HCT116 (cell line): ENCODE measurements around the gene ST6GALNAC4. TPM values are rescaled to one million over a fixed set of nuclear protein-coding genes. Genes with fewer than 3 reads are reported as not detected.

Experiments
- ATAC-seq: fragments of 200-7000 bp; cut with Tn5 transposase; 2 replicates; pipeline ENCODE4 v1.9.1; 2020; ENCODE audit warnings: mild to moderate bottlenecking, moderate library complexity
- BruUV-seq: library from RNA; stranded (reverse); fragments of 400-500 nt; replicated peaks from 2 replicates; lab custom pipeline; 2021; lab: Mats Ljungman, UMichigan
- CTCF ChIA-PET: fragments of 300-600 bp; sonication (Branson Sonifier 250); formaldehyde crosslinking; loops from one replicate; lab custom pipeline; 2021; ENCODE audit warnings: antibody characterized with exemption; lab: Charles Lee
- POLR2A ChIA-PET: fragments of 300-600, 350-600 bp; sonication (Branson Sonifier 250); formaldehyde crosslinking; loops from one replicate; lab custom pipeline; 2021; ENCODE audit warnings: antibody characterized with exemption; lab: Charles Lee
- RAD21 ChIA-PET, 2 experiments: fragments of 300-600 bp; sonication (Branson Sonifier 250); formaldehyde crosslinking; loops; one replicate each; lab custom pipeline; 2023; ENCODE audit warnings: low total read pairs in 2 of 2; ENCODE audit not compliant: uncharacterized antibody in 2 of 2, unreplicated experiment in 2 of 2, low non-redundant PET in 1 of 2; lab: Charles Lee
- DNase-seq: peaks from one replicate; pipeline ENCODE4 v3.0.0-alpha.2; 2010; ENCODE audit warnings: low read depth, low spot score
- H2AFZ ChIP-seq: fragments of 200-600 bp; shearing (Covaris generic), sonication (generic); 2 replicates; pipeline ENCODE4 v1.6.1; 2017; ENCODE audit warnings: low read depth, mixed run types, mixed read lengths, antibody characterized with exemption, low read length; ENCODE audit not compliant: poor library complexity, severe bottlenecking
- H3K27ac ChIP-seq: 2 replicates; pipeline ENCODE4 v1.5.1; 2012; ENCODE audit warnings: low read depth, low read length
- H3K27me3 ChIP-seq: fragments of 200-600 bp; sonication (generic); 2 replicates; pipeline ENCODE4 v1.6.1; 2016; ENCODE audit warnings: mixed run types, low read length, mixed read lengths; ENCODE audit not compliant: insufficient read depth
- H3K36me3 ChIP-seq, 2 experiments: fragments of 200-500 bp in 1 of 2; fragments of 200-600 bp in 1 of 2; sonication (Bioruptor generic) in 1 of 2; sonication (generic) in 1 of 2; 2 replicates each; pipeline versions ENCODE4 v1.5.1 to v1.6.1; 2014 to 2016; ENCODE audit warnings: low read length in 2 of 2, inconsistent platforms in 1 of 2, mixed read lengths in 1 of 2, mixed run types in 1 of 2; ENCODE audit not compliant: insufficient read depth in 2 of 2, control insufficient read depth in 1 of 2
- H3K4me1 ChIP-seq, 2 experiments: fragments of 200-600 bp in 1 of 2; sonication (generic) in 1 of 2; 2 replicates each; pipeline versions ENCODE4 v1.5.1 to v1.6.1; 2012 to 2017; ENCODE audit warnings: low read length in 2 of 2, inconsistent platforms in 1 of 2, mild to moderate bottlenecking in 1 of 2, mixed read lengths in 1 of 2, mixed run types in 1 of 2, moderate library complexity in 1 of 2; ENCODE audit not compliant: insufficient read depth in 2 of 2, control insufficient read depth in 1 of 2
- H3K4me2 ChIP-seq: fragments of 200-600 bp; sonication (generic); 2 replicates; pipeline ENCODE4 v1.6.1; 2017; ENCODE audit warnings: mixed run types, low read length, mixed read lengths
- H3K4me3 ChIP-seq, 2 experiments: fragments of 200-600 bp in 1 of 2; sonication (generic) in 1 of 2; replicated peaks in 1 of 2; 2 replicates each; pipeline ENCODE4 v1.5.1; 2011 to 2016; ENCODE audit warnings: low read length in 2 of 2, control low read depth in 1 of 2, low read depth in 1 of 2, mild to moderate bottlenecking in 1 of 2, mixed read lengths in 1 of 2, mixed run types in 1 of 2
- H3K79me2 ChIP-seq: fragments of 200-600 bp; sonication (generic); 2 replicates; pipeline ENCODE4 v1.6.1; 2017; ENCODE audit warnings: mild to moderate bottlenecking, mixed run types, low read length, moderate library complexity, mixed read lengths; ENCODE audit not compliant: insufficient read depth
- H3K9ac ChIP-seq: fragments of 200-600 bp; sonication (generic); 2 replicates; pipeline ENCODE4 v1.6.1; 2016; ENCODE audit warnings: low read length, mixed read lengths
- H3K9me2 ChIP-seq: fragments of 200-600 bp; sonication (generic), shearing (Covaris generic); 2 replicates; pipeline ENCODE4 v1.6.1; 2017; ENCODE audit warnings: mixed run types, mild to moderate bottlenecking, moderate library complexity; ENCODE audit not compliant: insufficient read depth
- H3K9me3 ChIP-seq, 2 experiments: fragments of 200-500 bp in 1 of 2; fragments of 200-600 bp in 1 of 2; sonication (Bioruptor generic) in 1 of 2; sonication (generic) in 1 of 2; 2 replicates each; pipeline ENCODE4 v1.6.1; 2014 to 2017; ENCODE audit warnings: low read length in 2 of 2, mixed read lengths in 2 of 2, inconsistent platforms in 1 of 2, low read depth in 1 of 2, mild to moderate bottlenecking in 1 of 2, mixed run types in 1 of 2, moderate library complexity in 1 of 2; ENCODE audit not compliant: control insufficient read depth in 1 of 2, insufficient read depth in 1 of 2
- H4K20me1 ChIP-seq: fragments of 200-600 bp; sonication (generic), shearing (Covaris generic); 2 replicates; pipeline ENCODE4 v1.6.1; 2017; ENCODE audit warnings: mixed run types, mild to moderate bottlenecking, moderate library complexity; ENCODE audit not compliant: insufficient read depth
- ATF3 ChIP-seq: IDR thresholded peaks from 2 replicates; pipeline ENCODE4 v1.6.1; 2012
- CBX3 ChIP-seq: IDR thresholded peaks from 2 replicates; pipeline ENCODE4 v1.6.1; 2012; ENCODE audit warnings: low read depth
- CEBPB ChIP-seq: IDR thresholded peaks from 2 replicates; pipeline ENCODE4 v1.6.1; 2012; ENCODE audit warnings: low read depth
- EGR1 ChIP-seq: IDR thresholded peaks from 2 replicates; pipeline ENCODE4 v1.6.1; 2012; ENCODE audit warnings: low read depth
- EZH2 ChIP-seq: fragments of 200-600 bp; sonication (generic); IDR thresholded peaks from 2 replicates; pipeline ENCODE4 v1.6.1; 2017; ENCODE audit warnings: antibody characterized with exemption, mixed run types
- POLR2AphosphoS5 ChIP-seq: IDR thresholded peaks from 2 replicates; pipeline ENCODE4 v1.6.1; 2011; ENCODE audit warnings: mild to moderate bottlenecking, low read depth, low read length, moderate library complexity
- SIN3A ChIP-seq: IDR thresholded peaks from 2 replicates; pipeline ENCODE4 v1.6.1; 2012; ENCODE audit warnings: low read depth
- TCF7L2 ChIP-seq: IDR thresholded peaks from 2 replicates; pipeline ENCODE4 v1.7.0; 2011; ENCODE audit warnings: borderline replicate concordance, inconsistent platforms; ENCODE audit not compliant: insufficient read depth, insufficient read length; ENCODE audit errors: extremely low read depth
- YY1 ChIP-seq: IDR thresholded peaks from 2 replicates; pipeline ENCODE4 v1.6.1; 2011; ENCODE audit warnings: low read length, low read depth, moderate library complexity, mild to moderate bottlenecking; ENCODE audit not compliant: insufficient replicate concordance; ENCODE audit errors: extremely low read depth
- ZBTB33 ChIP-seq: IDR thresholded peaks from 2 replicates; pipeline ENCODE4 v1.6.1; 2011; ENCODE audit warnings: mild to moderate bottlenecking, low read length, moderate library complexity; ENCODE audit not compliant: insufficient replicate concordance; ENCODE audit errors: extremely low read depth
- ZNF274 ChIP-seq: fragments of 200-500 bp; sonication (Bioruptor generic); IDR thresholded peaks from 2 replicates; pipeline ENCODE4 v1.6.1; 2014; ENCODE audit warnings: mild to moderate bottlenecking, low read depth, low read length, inconsistent platforms
- intact Hi-C: fragments of 100-400 bp; cut with micrococcal nuclease; formaldehyde crosslinking; loops from 2 replicates; pipeline ENCODE4 v1.10.0; 2022
- total RNA-seq: library from RNA; stranded (reverse); gene quantifications from one replicate; pipeline ENCODE4 v1.2.1, GENCODE V29; 2021; ENCODE audit not compliant: unreplicated experiment

ST6GALNAC4 gene
- total RNA-seq, 1 experiment from 2014 or later, result 49.4 TPM

DNA sequence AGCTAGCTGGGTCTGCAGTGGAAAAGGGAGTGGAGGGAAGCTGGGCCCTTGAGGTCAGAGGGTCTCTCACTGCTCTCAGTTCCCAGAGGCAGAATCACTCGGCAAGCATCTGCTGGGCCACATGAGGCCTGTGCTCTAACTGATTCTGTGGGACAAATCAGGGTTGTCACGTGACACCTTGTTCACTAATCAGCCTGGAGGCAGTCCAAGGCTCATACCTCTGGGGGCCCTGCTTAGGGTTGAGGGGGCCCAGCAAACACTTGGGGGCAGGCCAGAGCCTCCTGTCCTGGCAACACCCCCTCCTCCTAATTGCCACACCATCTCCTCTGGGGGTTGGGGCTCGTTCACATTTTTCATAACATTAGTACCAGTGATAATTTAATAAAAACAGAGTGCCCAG lies 29.9 kb upstream of the ST6GALNAC4 start:
- Histone ChIP-seq H3K9me3 (no peaks in the 10 kb centered on the region), H3K4me2 (no peak overlapping the region), H3K4me1 (peaks cover 20 to 37% of the 10 kb centered on the region in 2 experiments), H3K27ac (peak overlapping the region; percentile 33; the same call in 1 of the 2 replicates), H3K36me3 (peaks cover 0 to 8% of the 10 kb centered on the region in 2 experiments; a peak in 2 of 4 replicates), H3K9me2 (no peaks in the 10 kb centered on the region), H3K4me3 (no peak overlapping the region), H3K9ac (no peak overlapping the region), H4K20me1 (no peaks in the 10 kb centered on the region), H2AFZ (no peak overlapping the region), H3K79me2 (peaks cover 15% of the 10 kb centered on the region), H3K27me3 (no peaks in the 10 kb centered on the region)
- ATAC-seq, result no peak
- DNase-seq, result no peak
- ChIA-PET CTCF (interaction anchor here (0.6 kb wide), 1 partner anchor 151 kb away, joined by 3 read pairs; no protein-coding TSS in a partner anchor), POLR2A (no interaction called here), RAD21 (no interaction called here)
- BruUV-seq, result no TSS peak
- intact Hi-C loops, result no loop called here
- TF ChIP-seq POLR2AphosphoS5, result no peak
- no peak for TF ChIP-seq CBX3

DNA sequence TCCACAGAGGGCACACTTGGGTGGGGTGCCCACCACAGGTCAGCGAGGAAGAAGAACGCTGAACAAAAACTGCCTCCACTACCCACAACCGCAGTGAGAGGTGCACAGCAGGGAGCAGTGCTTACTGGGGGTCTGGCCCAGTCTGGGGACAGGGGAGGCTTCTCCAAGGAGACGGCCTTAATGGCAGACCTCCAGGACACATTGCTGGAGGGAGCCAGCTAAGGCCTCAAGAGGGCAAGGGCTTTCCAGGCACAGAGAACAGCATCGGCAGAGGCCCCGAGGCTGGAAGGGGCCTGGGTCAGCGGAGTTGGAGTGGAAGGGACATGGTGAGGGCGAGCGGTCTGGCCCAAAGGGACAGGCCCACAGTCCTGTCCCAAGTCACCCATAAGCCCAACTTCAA lies 29.1 kb upstream of the ST6GALNAC4 start:
- intact Hi-C loops, result no loop called here
- RAD21 ChIA-PET, result no interaction called here
- no TSS peak for BruUV-seq
- no peaks in the 10 kb centered on the region for H3K9me3 ChIP-seq
- H3K79me2 ChIP-seq, result peaks cover 10% of the 10 kb centered on the region
- H3K4me2 ChIP-seq, result no peak overlapping the region
- CTCF ChIA-PET, result no interaction called here
- no peaks in the 10 kb centered on the region for H4K20me1 ChIP-seq
- TF ChIP-seq CEBPB (no peak), ATF3 (no peak), ZNF274 (no peak), ZBTB33 (no peak), EGR1 (no peak), YY1 (no peak), TCF7L2 (no peak), SIN3A (no peak), EZH2 (no peak), CBX3 (no peak)
- no peak overlapping the region for H3K9ac ChIP-seq
- H3K27me3 ChIP-seq, result no peaks in the 10 kb centered on the region
- peaks cover 0 to 9% of the 10 kb centered on the region in 2 experiments; a peak in 2 of 4 replicates for H3K36me3 ChIP-seq
- H3K4me3 ChIP-seq, result no peak overlapping the region
- DNase-seq (no peak), ATAC-seq (no peak)
- peaks cover 16 to 31% of the 10 kb centered on the region in 2 experiments for H3K4me1 ChIP-seq
- POLR2A ChIA-PET, result no interaction called here
- no peaks in the 10 kb centered on the region for H3K9me2 ChIP-seq
- H2AFZ ChIP-seq, result no peak overlapping the region
- no peak overlapping the region for H3K27ac ChIP-seq
